Left ventricle myocardium superior (tissue), 1 donor: ENCODE measurements around the gene ZNF608. TPM values are rescaled to one million over a fixed set of nuclear protein-coding genes. Genes with fewer than 3 reads are reported as not detected.

ENCODE experiments used
- ATAC-seq: fragments of 200-7000 bp; cut with Tn5 transposase; one replicate; pipeline ENCODE4 v1.9.1; 2020; ENCODE audit warnings: mild to moderate bottlenecking, moderate library complexity
- DNase-seq: peaks from one replicate; pipeline ENCODE4 v3.0.0-alpha.2; 2020
- intact Hi-C: fragments of 100-400 bp; cut with micrococcal nuclease; formaldehyde crosslinking; loops from one replicate; pipeline ENCODE4 v1.11.0; 2022
- total RNA-seq: library from RNA; stranded (reverse); fragmentation: NEBNext Ultra II Directional; extraction: Animal tissue kit (Norgen Biotek cat#: 25700); gene quantifications from one replicate; pipeline ENCODE4 v1.2.1, GENCODE V29; 2021
- donor health status: DM: no; HTN: yes; CAD: no; lungs with severe emphysema.

ZNF608 gene
- total RNA-seq, 1 donor from 2014 or later: 18.2 TPM

- ATAC-seq (no peak), DNase-seq (no peak)
- intact Hi-C loops: no loop called here
These were observed 46.1 kb downstream of the ZNF608 start for GRCh38 chr5:124700333-124700732.

DNA sequence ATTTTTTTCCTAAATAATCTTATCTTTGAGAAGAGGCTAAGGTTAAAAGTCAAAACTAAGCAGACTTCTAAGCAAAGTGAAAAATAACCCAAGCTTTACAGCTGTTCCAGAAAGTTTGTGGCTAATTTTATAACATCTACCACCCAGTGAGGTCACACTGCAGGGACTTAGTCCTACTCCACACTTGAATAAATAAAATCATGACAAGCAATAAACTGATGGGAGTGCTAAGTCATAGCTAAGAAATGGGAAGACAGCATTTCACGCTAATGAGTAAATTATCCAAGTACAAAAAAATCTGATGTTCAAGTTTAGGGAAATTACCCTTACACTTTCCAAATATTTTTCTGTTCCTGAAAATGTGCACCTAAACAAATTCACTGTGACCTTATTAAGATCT is 47.7 kb downstream of the ZNF608 start:
- DNase-seq (no peak), ATAC-seq (peak; percentile 63)
- intact Hi-C loops: no loop called here

DNA sequence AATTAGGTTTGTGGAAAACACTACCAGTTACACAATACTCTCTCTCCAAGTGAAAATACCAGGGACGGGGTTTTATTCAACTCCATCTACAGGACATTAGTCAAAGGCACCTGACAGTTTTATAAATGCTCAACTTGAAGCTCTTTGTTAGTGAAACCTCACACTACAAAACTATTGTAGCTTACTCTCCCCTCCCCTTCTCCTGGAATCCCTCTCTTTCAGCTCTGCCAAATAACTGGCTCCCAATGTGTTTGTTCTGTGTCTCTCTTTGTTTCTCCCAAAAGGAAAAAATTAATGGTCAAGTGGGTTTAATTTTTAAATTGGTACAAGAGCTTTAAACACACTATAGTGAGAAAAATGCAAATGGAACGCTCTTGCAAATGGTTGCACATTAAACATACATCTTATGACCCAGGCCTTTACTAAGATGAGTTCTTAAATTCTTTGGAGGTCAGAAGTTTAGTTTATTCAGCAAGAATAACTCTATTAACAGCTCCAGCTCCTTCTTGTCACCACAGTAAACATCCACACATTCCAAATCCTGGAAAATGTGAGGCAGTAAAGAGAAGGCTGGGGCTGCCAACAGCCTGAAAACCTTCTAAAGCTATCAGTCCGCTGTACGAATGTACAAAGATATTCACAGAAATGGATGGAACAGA is 48.4 kb downstream of the ZNF608 start:
- ATAC-seq (peak; percentile 90), DNase-seq (no peak)
- intact Hi-C loops: no loop called here

DNA sequence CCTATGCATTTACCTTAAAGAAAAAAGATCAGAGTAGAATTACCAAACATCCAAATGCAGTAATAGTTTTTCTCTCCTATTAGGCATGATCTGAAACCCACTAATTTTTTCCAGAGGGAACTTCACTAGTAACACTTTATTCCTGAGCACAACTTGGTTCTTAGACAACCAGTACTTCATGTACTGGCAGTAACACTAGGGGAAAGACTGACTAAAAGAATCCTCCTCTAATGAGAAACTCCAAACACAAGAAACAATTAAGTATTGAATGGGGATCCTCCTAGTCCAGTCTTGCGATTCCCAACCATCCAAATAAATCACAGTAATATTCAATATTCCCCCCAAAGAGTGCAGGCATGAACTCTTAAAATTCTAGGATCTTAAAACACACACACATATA is 48.9 kb downstream of the ZNF608 start:
- DNase-seq (no peak), ATAC-seq (peak; percentile 50)
- intact Hi-C loops: no loop called here

GRCh38 chr5:124696898-124697297 is 49.5 kb downstream of the ZNF608 start:
- ATAC-seq (no peak), DNase-seq (no peak)
- intact Hi-C loops: no loop called here
